Measurements from ENCODE around the gene CADM1. TPM values are rescaled to one million over a fixed set of nuclear protein-coding genes. Genes with fewer than 3 reads are reported as not detected.

The CADM1 gene
- total and polyA plus RNA-seq, 8 donors: 0.58 to 29.7 (median 5.3) TPM

GRCh38 chr11:115145324-115145723, 358.9 kb downstream of the CADM1 start:
- intact Hi-C loops (cut with DNase I; ENCODE audit: low total_unique reads): no loop called here
- H3K9me3 ChIP-seq: no peaks in the 10 kb centered on the region
- no peak for DNase-seq
- H3K27ac ChIP-seq: no peak overlapping the region
- H3K36me3 ChIP-seq: no peaks in the 10 kb centered on the region
- no peak overlapping the region for H3K4me3 ChIP-seq
- peaks cover 0 to 15% (median 0%) of the 10 kb centered on the region in 3 donors for H3K27me3 ChIP-seq
- H3K4me1 ChIP-seq: no peaks in the 10 kb centered on the region
- no peak for TF ChIP-seq POLR2A (IDR thresholded peaks at IDR 0.05)
- no peak for TF ChIP-seq POLR2AphosphoS5 (IDR thresholded peaks at IDR 0.05)
- TF ChIP-seq EP300 (IDR thresholded peaks at IDR 0.05): no peak
- TF ChIP-seq CTCF (IDR thresholded peaks at IDR 0.05): no peak
- 61 to 86% (median 78%) methylated on average over 4 to 8 of the region's 8 CpGs for WGBS, 5 donors

GRCh38 chr11:115144914-115145313, 359.3 kb downstream of the CADM1 start:
- Histone ChIP-seq H3K27me3 (peaks cover 0 to 19% (median 0%) of the 10 kb centered on the region in 3 donors), H3K36me3 (no peaks in the 10 kb centered on the region), H3K4me1 (no peaks in the 10 kb centered on the region), H3K9me3 (no peaks in the 10 kb centered on the region), H3K27ac (no peak overlapping the region), H3K4me3 (no peak overlapping the region)
- 72 to 84% (median 76%) methylated on average over 7 of the region's 7 CpGs for WGBS, 5 donors
- TF ChIP-seq POLR2AphosphoS5 (IDR thresholded peaks at IDR 0.05): no peak
- no peak for DNase-seq
- intact Hi-C loops (cut with DNase I; ENCODE audit: low total_unique reads): no loop called here

- intact Hi-C loops (cut with DNase I; ENCODE audit: low total_unique reads): no loop called here
- no peaks in the 10 kb centered on the region for H3K4me1 ChIP-seq
- DNase-seq: no peak
- no peaks in the 10 kb centered on the region for H3K36me3 ChIP-seq
- H3K9me3 ChIP-seq: no peaks in the 10 kb centered on the region
- peaks cover 0 to 28% (median 5%) of the 10 kb centered on the region in 3 donors for H3K27me3 ChIP-seq
- H3K27ac ChIP-seq: no peak overlapping the region
- H3K4me3 ChIP-seq: no peak overlapping the region
- WGBS, 5 donors: 73 to 89% (median 80%) methylated on average over 5 of the region's 5 CpGs
- no peak for TF ChIP-seq EP300 (IDR thresholded peaks at IDR 0.05)
- TF ChIP-seq CTCF (IDR thresholded peaks at IDR 0.05): no peak
- no peak for TF ChIP-seq POLR2AphosphoS5 (IDR thresholded peaks at IDR 0.05)
- no peak for TF ChIP-seq POLR2A (IDR thresholded peaks at IDR 0.05)
Measured at GRCh38 chr11:115144014-115144413, 360.2 kb downstream of the CADM1 start.

- no peaks in the 10 kb centered on the region for H3K4me1 ChIP-seq
- peaks cover 0 to 33% (median 5%) of the 10 kb centered on the region in 3 donors for H3K27me3 ChIP-seq
- no peaks in the 10 kb centered on the region for H3K9me3 ChIP-seq
- no peak overlapping the region for H3K27ac ChIP-seq
- no peak for TF ChIP-seq EP300 (IDR thresholded peaks at IDR 0.05)
- no peak for TF ChIP-seq POLR2AphosphoS5 (IDR thresholded peaks at IDR 0.05)
- TF ChIP-seq POLR2A (IDR thresholded peaks at IDR 0.05): no peak
- TF ChIP-seq CTCF (IDR thresholded peaks at IDR 0.05): no peak
- intact Hi-C loops (cut with DNase I; ENCODE audit: low total_unique reads): no loop called here
- 82 to 88% (median 85%) methylated on average over 13 of the region's 13 CpGs for WGBS, 5 donors
- H3K4me3 ChIP-seq: no peak overlapping the region
- no peaks in the 10 kb centered on the region for H3K36me3 ChIP-seq
- DNase-seq: no peak
Measured at GRCh38 chr11:115141231-115142114, 362.7 kb downstream of the CADM1 start.

GRCh38 chr11:115135936-115136335, 368.3 kb downstream of the CADM1 start:
- no peaks in the 10 kb centered on the region for H3K36me3 ChIP-seq
- no peaks in the 10 kb centered on the region for H3K4me1 ChIP-seq
- H3K4me3 ChIP-seq: no peak overlapping the region
- no peak overlapping the region for H3K27ac ChIP-seq
- TF ChIP-seq EP300 (IDR thresholded peaks at IDR 0.05): no peak
- no peak for TF ChIP-seq POLR2AphosphoS5 (IDR thresholded peaks at IDR 0.05)
- TF ChIP-seq POLR2A (IDR thresholded peaks at IDR 0.05): no peak
- no peak for TF ChIP-seq CTCF (IDR thresholded peaks at IDR 0.05)
- H3K9me3 ChIP-seq: no peaks in the 10 kb centered on the region
- WGBS, 5 donors: 70 to 86% (median 81%) methylated on average over 3 of the region's 3 CpGs
- no peak for DNase-seq
- intact Hi-C loops (cut with DNase I; ENCODE audit: low total_unique reads): no loop called here
- peaks cover 0 to 23% (median 5%) of the 10 kb centered on the region in 3 donors for H3K27me3 ChIP-seq

Data from stomach (tissue), 9 donors.